GM21825 (cell line): ENCODE measurements around the gene IDUA.

Source experiments
- ATAC-seq: cut with Tn5 transposase; IDR thresholded peaks from one replicate; pipeline ENCODE4 v1.9.1; 2021; ENCODE audit warnings: mild to moderate bottlenecking, moderate library complexity; ENCODE audit not compliant: unreplicated experiment

Gene IDUA

GRCh38 chr4:955931-956381, 30.9 kb upstream of the IDUA start:
- ATAC-seq, result no peak

- ATAC-seq, result no peak
Measured at GRCh38 chr4:956531-957230, 30.2 kb upstream of the IDUA start.

- ATAC-seq, result no peak
Measured at GRCh38 chr4:957231-957580, 29.6 kb upstream of the IDUA start.

GRCh38 chr4:957581-958313, 29.1 kb upstream of the IDUA start:
- ATAC-seq, result no peak

GRCh38 chr4:958314-958665, 28.6 kb upstream of the IDUA start:
- ATAC-seq, result no peak

GRCh38 chr4:958696-959337, 28.0 kb upstream of the IDUA start:
- no peak for ATAC-seq

- ATAC-seq, result no peak
Measured at GRCh38 chr4:959338-960139, 27.3 kb upstream of the IDUA start.

GRCh38 chr4:960140-960635, 26.7 kb upstream of the IDUA start:
- no peak for ATAC-seq

- no peak for ATAC-seq
Measured at GRCh38 chr4:960636-961350, 26.1 kb upstream of the IDUA start.

GRCh38 chr4:961351-962230, 25.3 kb upstream of the IDUA start:
- ATAC-seq, result no peak

GRCh38 chr4:962231-963208, 24.3 kb upstream of the IDUA start:
- ATAC-seq, result no peak

GRCh38 chr4:963276-964225, 23.3 kb upstream of the IDUA start:
- no peak for ATAC-seq

- no peak for ATAC-seq
Measured at GRCh38 chr4:964346-965025, 22.4 kb upstream of the IDUA start.

- ATAC-seq, result no peak
Measured at GRCh38 chr4:965048-965765, 21.6 kb upstream of the IDUA start.

- ATAC-seq, result no peak
Measured at GRCh38 chr4:965766-966134, 21.1 kb upstream of the IDUA start.
